Neuronal stem cell (in vitro differentiated cells): Measurements from ENCODE around the gene FGFRL1.

Experiments
- DNase-seq: peaks from one replicate; pipeline ENCODE4 v3.0.0-alpha.2; 2013; ENCODE audit warnings: low spot score
- H2AFZ ChIP-seq: one replicate; pipeline ENCODE4 v1.6.1; 2013; ENCODE audit warnings: mild to moderate bottlenecking, low read length, inconsistent platforms
- H2AK5ac ChIP-seq: 2 replicates; pipeline ENCODE4 v1.6.1; 2013; ENCODE audit warnings: low read depth, mild to moderate bottlenecking, inconsistent platforms, low read length, moderate library complexity, mixed read lengths
- H2BK120ac ChIP-seq: 2 replicates; pipeline ENCODE4 v1.6.1; 2013; ENCODE audit warnings: low read depth, mild to moderate bottlenecking, inconsistent platforms, low read length, moderate library complexity, mixed read lengths
- H2BK12ac ChIP-seq: one replicate; pipeline ENCODE4 v1.6.1; 2013; ENCODE audit warnings: low read length, inconsistent platforms
- H2BK15ac ChIP-seq: 2 replicates; pipeline ENCODE4 v1.6.1; 2013; ENCODE audit warnings: mild to moderate bottlenecking, low read length, inconsistent platforms, mixed read lengths
- H2BK5ac ChIP-seq: one replicate; pipeline ENCODE4 v1.6.1; 2013; ENCODE audit warnings: inconsistent platforms, mild to moderate bottlenecking, low read length, moderate library complexity
- H3K14ac ChIP-seq: one replicate; pipeline ENCODE4 v1.6.1; 2013; ENCODE audit warnings: low read length, inconsistent platforms
- H3K18ac ChIP-seq: 2 replicates; pipeline ENCODE4 v1.6.1; 2013; ENCODE audit warnings: low read length, inconsistent platforms
- H3K23ac ChIP-seq: 2 replicates; pipeline ENCODE4 v1.6.1; 2013; ENCODE audit warnings: low read depth, mild to moderate bottlenecking, mixed read lengths, low read length, inconsistent platforms; ENCODE audit not compliant: poor library complexity
- H3K27ac ChIP-seq: replicated peaks from 3 replicates; pipeline ENCODE4 v1.5.1; 2013; ENCODE audit warnings: low read length, inconsistent platforms
- H3K27me3 ChIP-seq, 3 experiments: 2 replicates each; pipeline ENCODE4 v1.6.1; 2013; ENCODE audit warnings: low read length in 3 of 3, mild to moderate bottlenecking in 2 of 3, inconsistent platforms in 1 of 3, low read depth in 1 of 3, mixed read lengths in 1 of 3, moderate library complexity in 1 of 3; ENCODE audit not compliant: control insufficient read depth in 3 of 3, insufficient read depth in 3 of 3
- H3K36me3 ChIP-seq, 2 donors: replicated peaks in 1 of 2; 2 replicates each; pipeline ENCODE4 v1.6.1; 2013; ENCODE audit warnings: low read length in 2 of 2; ENCODE audit not compliant: control insufficient read depth in 2 of 2, insufficient read depth in 2 of 2
- H3K4ac ChIP-seq: 2 replicates; pipeline ENCODE4 v1.6.1; 2013; ENCODE audit warnings: inconsistent platforms, mild to moderate bottlenecking, low read length, moderate library complexity
- H3K4me1 ChIP-seq, 2 donors: 1 replicate in 1 of 2; 2 replicates in 1 of 2; pipeline ENCODE4 v1.6.1; 2013; ENCODE audit warnings: low read length in 2 of 2, low read depth in 1 of 2; ENCODE audit not compliant: control insufficient read depth in 2 of 2, insufficient read depth in 1 of 2
- H3K4me2 ChIP-seq: one replicate; pipeline ENCODE4 v1.6.1; 2013; ENCODE audit warnings: mild to moderate bottlenecking, low read length, inconsistent platforms; ENCODE audit not compliant: insufficient read depth, poor library complexity, severe bottlenecking
- H3K4me3 ChIP-seq, 2 donors: 2 replicates each; pipeline ENCODE4 v1.5.1; 2013; ENCODE audit warnings: low read length in 2 of 2, mild to moderate bottlenecking in 2 of 2, inconsistent platforms in 1 of 2, moderate library complexity in 1 of 2
- H3K79me1 ChIP-seq: one replicate; pipeline ENCODE4 v1.6.1; 2013; ENCODE audit warnings: low read depth, mild to moderate bottlenecking, inconsistent platforms, low read length, moderate library complexity
- H3K9ac ChIP-seq: one replicate; pipeline ENCODE4 v1.6.1; 2013; ENCODE audit warnings: mild to moderate bottlenecking, low read depth, low read length, inconsistent platforms; ENCODE audit not compliant: poor library complexity
- H3K9me3 ChIP-seq, 2 donors: replicated peaks in 1 of 2; 2 replicates each; pipeline versions ENCODE3 to v1.6.1; 2013; ENCODE audit warnings: low read length in 2 of 2, mild to moderate bottlenecking in 2 of 2, inconsistent platforms in 1 of 2, low read depth in 1 of 2, mixed read lengths in 1 of 2, moderate library complexity in 1 of 2; ENCODE audit not compliant: control insufficient read depth in 2 of 2, insufficient read depth in 1 of 2
- H4K8ac ChIP-seq: one replicate; pipeline ENCODE4 v1.6.1; 2013; ENCODE audit warnings: low read depth, mild to moderate bottlenecking, inconsistent platforms, low read length, moderate library complexity
- H4K91ac ChIP-seq: one replicate; pipeline ENCODE4 v1.6.1; 2013; ENCODE audit warnings: low read length, low read depth, mild to moderate bottlenecking, inconsistent platforms; ENCODE audit not compliant: poor library complexity
- WGBS, 2 donors: extraction: QIAGEN DNeasy Blood & Tissue Kit; methylation state at CpG; one replicate each; pipeline ENCODE4 v1.1.7; 2013; ENCODE audit warnings: missing lambda C conversion rate in 2 of 2, mixed read lengths in 1 of 2; ENCODE audit not compliant: insufficient read length in 2 of 2, insufficient replicate concordance in 1 of 2; ENCODE audit errors: extremely low coverage in 2 of 2; 5-methylcytosine and 5-hydroxymethylcytosine counted together

Gene FGFRL1

GRCh38 chr4:1036976-1037810, 25.8 kb downstream of the FGFRL1 start:
- H3K79me1 ChIP-seq: no peaks in the 10 kb centered on the region
- H2AFZ ChIP-seq: peak overlapping the region; percentile 61
- H3K14ac ChIP-seq: peak overlapping the region; percentile 56
- H2AK5ac ChIP-seq: peak overlapping the region; percentile 99
- peak overlapping the region; percentile 43 for H3K23ac ChIP-seq
- WGBS, 2 donors: no CpG with 5 or more reads among the region's 26 CpGs
- H3K9me3 ChIP-seq: no peaks in the 10 kb centered on the region
- no peak overlapping the region for H3K9ac ChIP-seq
- H3K27ac ChIP-seq: no peak overlapping the region
- H4K8ac ChIP-seq: peak overlapping the region; percentile 82
- peaks cover 0 to 3% (median 0%) of the 10 kb centered on the region in 3 experiments for H3K27me3 ChIP-seq
- H3K4ac ChIP-seq: peak overlapping the region; percentile 93
- no peak for DNase-seq
- no peak overlapping the region for H3K4me3 ChIP-seq
- no peaks in the 10 kb centered on the region for H3K36me3 ChIP-seq
- H2BK120ac ChIP-seq: peak overlapping the region; percentile 94
- H3K4me2 ChIP-seq: peak overlapping the region; percentile 11
- peak overlapping the region; percentile 26 for H2BK5ac ChIP-seq
- peak overlapping the region; percentile 100 for H2BK15ac ChIP-seq
- H2BK12ac ChIP-seq: peak overlapping the region; percentile 82
- peaks cover 43 to 50% of the 10 kb centered on the region in 2 donors for H3K4me1 ChIP-seq
- H4K91ac ChIP-seq: no peak overlapping the region
- H3K18ac ChIP-seq: peak overlapping the region; percentile 98

- DNase-seq: no peak
- Histone ChIP-seq H2BK12ac (peak overlapping the region; percentile 100), H3K4ac (peak overlapping the region; percentile 93), H3K79me1 (peaks cover 2% of the 10 kb centered on the region), H3K4me1 (peaks cover 55 to 60% of the 10 kb centered on the region in 2 donors), H2AK5ac (peak overlapping the region; percentile 100), H3K27me3 (no peaks in the 10 kb centered on the region), H3K18ac (peak overlapping the region; percentile 99), H3K9ac (peak overlapping the region; percentile 30), H4K91ac (peak overlapping the region; percentile 85), H2BK15ac (peak overlapping the region; percentile 99), H3K27ac (no peak overlapping the region), H2BK120ac (peak overlapping the region; percentile 72), H2AFZ (peak overlapping the region; percentile 49), H3K4me2 (no peak overlapping the region), H4K8ac (peak overlapping the region; percentile 98), H3K14ac (peak overlapping the region; percentile 89), H3K4me3 (no peak overlapping the region), H2BK5ac (peak overlapping the region; percentile 98), H3K9me3 (no peaks in the 10 kb centered on the region), H3K36me3 (no peaks in the 10 kb centered on the region), H3K23ac (peak overlapping the region; percentile 44)
- WGBS, 2 donors: no CpG with 5 or more reads among the region's 16 CpGs
Observed at GRCh38 chr4:1038948-1039492, 27.6 kb downstream of the FGFRL1 start.

DNA sequence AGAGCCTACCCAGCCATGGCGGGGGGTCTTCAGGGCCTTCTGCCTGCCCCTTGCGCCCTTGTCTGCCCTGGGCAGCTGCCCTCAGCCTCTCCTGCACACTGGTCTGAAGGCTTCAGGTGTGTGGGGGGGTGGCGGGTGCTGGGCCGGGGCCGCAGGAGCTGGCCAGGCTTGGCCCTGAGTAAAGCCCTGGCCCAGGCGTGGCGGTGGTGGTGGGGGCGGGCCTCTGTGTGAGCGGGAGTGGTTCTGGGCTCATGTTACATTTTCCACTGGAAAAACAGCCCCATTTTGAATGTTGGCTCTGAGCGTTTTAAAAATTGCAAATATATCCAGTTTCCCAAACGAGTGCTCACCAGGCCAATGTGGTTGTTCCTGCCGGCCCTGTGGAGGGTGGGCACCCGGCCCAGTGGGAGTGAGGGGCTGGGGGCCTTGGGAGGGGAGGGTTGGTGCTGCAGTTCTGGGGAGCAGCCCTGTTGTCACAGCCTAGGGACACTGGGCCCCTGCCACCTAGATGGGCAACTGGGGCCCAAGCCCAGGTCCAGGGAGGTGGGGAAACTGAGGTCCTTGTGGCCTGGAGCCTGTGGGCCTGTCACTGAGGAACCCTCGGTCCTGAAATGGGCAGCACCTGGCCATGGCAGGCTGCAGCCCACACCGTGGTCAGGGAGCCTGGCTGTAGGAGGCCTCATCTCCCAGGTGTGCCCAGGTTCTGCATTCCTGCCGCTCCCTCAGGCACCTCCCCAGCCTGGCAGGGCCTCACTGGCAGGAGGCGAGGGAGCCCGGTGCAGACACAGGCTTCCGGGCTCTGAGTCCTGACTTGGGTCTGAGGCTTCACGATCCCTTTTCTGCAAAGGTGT, 28.3 kb downstream of the FGFRL1 start:
- Histone ChIP-seq H3K9ac (no peak overlapping the region), H3K9me3 (no peaks in the 10 kb centered on the region), H2BK120ac (peak overlapping the region; percentile 100), H2BK15ac (peak overlapping the region; percentile 99), H3K4me3 (no peak overlapping the region), H2AFZ (peak overlapping the region; percentile 49), H4K8ac (peak overlapping the region; percentile 98), H3K4me2 (no peak overlapping the region), H3K27ac (peak overlapping the region; percentile 98), H2AK5ac (peak overlapping the region; percentile 100), H3K4ac (peak overlapping the region; percentile 99), H3K36me3 (no peaks in the 10 kb centered on the region), H4K91ac (peak overlapping the region; percentile 98), H3K23ac (peak overlapping the region; percentile 87), H2BK12ac (peak overlapping the region; percentile 100), H3K18ac (peak overlapping the region; percentile 99), H3K4me1 (peaks cover 60 to 61% of the 10 kb centered on the region in 2 donors), H3K79me1 (peaks cover 2% of the 10 kb centered on the region), H3K27me3 (no peaks in the 10 kb centered on the region), H3K14ac (peak overlapping the region; percentile 89), H2BK5ac (peak overlapping the region; percentile 99)
- no CpG with 5 or more reads among the region's 20 CpGs for WGBS, 2 donors
- no peak for DNase-seq
